ENCODE results near the gene CTRB1. TPM values are rescaled to one million over a fixed set of nuclear protein-coding genes. Genes with fewer than 3 reads are reported as not detected.
A peak's percentile ranks its signal among the peaks of the same experiment; 100 is the strongest.
"Not testable (repeated sequence)": the region's sequence is repeated elsewhere in the genome, so short reads cannot be mapped to it uniquely, and the experiment has no call there.

CTRB1 gene
- total RNA-seq, 2 donors from 2014 or later = 4.0 TPM; not detected in 1

DNA sequence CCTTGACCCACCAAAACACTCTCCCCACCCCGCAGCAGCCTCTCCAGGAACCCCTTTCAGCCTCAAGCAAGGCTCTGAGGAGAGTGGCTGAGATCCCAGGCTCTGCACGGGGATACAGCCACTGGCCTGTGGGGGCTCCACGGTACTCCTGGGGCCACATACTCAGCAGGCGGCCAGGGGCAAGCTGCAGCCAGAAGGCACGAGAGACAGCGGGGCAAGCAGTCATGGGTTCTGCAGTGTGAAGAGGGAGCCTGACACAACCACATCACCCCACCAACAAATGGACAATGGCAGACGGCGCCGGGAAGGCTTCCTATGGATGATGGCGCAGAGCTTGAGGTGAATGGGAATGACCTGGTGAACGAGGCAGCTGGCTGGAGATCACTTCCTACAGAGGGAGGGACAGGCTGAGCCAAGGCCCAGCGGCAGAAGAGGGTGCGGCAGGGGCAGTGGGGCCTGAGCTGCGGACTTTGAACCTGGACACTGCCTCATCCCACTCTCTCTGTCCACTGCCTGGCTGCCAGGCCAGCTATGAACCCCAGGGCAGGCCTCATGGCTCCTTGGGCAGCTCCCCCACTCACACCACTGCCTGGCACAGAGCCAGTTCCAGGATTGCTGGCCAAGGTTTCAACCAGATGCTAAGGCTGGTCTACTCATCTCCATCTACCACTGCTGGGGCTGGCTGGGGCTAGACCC lies 43.5 kb downstream of the CTRB1 start:
- intact Hi-C loops (cut with DNase I) = no loop called here
- no peak for DNase-seq (ENCODE audit: low spot score)

DNA sequence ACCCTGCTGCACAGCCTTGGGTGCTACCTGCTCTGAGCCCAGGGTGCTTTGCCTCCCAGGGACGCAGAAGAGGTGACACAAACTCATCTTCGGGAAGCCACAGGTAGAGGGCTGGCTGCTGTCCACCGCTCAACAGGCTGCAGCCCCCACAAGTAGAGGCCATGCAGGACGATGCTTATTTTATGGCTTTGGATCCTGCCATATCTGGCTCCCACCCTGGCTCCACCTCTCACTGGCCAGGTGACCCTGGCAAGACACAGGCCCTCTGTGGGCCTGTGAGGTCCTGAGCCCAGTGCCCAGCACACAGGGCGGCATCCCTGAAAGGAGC lies 44.0 kb downstream of the CTRB1 start:
- intact Hi-C loops (cut with DNase I) = no loop called here
- no peak for DNase-seq (ENCODE audit: low spot score)

DNA sequence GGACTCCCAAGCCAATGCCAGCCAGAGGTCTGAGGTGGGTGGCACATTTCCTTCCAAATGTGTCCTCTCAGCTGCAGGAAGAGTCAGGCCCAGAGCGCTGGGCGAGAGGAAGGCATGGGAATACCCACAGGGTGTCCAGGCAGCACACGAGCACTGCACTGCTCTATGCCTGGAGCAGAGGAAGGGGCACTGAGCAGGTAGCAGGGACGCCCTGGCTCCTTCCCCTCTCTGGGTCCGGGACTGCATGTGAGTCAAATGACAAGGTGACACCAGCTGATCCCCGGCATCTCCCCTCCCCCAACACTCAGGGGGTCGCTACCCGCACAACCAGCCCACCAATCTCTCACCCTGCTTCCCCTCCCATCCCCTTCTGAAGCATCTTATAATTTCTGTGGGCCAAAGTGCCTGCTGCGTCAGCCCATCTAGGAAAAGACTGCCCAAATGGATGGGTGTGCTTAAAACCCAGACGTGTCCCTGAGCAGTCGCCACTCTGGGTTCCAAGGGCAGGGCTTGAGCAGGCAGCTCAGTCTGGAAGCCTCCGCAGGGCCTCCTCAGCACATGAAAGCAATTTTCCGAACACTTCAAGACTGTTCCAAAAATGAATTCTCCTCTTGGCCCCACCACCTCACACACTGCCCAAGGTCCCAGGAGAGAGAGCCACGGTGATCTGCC lies 44.6 kb downstream of the CTRB1 start:
- DNase-seq (ENCODE audit: low spot score) = no peak
- intact Hi-C loops (cut with DNase I) = no loop called here

DNA sequence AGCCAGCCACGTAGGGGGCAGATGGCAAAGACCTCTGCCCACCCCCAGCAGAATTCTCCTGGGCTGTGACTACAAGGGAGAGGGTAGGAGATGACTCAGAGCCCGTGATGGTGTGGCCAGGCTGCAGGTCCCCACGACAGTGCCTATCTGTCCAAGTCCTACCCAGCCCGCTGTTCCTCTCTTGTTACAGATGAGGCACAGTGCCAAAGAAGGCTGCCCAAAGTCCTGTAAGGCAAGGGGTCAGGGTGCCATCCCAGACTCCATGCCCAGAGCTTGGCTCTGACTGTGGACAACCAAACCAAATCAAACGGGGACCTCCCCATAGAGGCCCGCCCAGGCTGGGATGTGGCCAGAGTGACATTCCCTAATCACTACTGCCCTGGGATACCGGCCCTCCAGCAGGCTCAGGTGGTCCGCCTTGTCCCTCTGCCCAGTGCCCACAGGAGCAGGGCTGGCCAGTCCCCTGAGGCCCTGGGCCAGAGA lies 45.2 kb downstream of the CTRB1 start:
- intact Hi-C loops (cut with DNase I) = no loop called here
- DNase-seq (ENCODE audit: low spot score) = no peak

DNA sequence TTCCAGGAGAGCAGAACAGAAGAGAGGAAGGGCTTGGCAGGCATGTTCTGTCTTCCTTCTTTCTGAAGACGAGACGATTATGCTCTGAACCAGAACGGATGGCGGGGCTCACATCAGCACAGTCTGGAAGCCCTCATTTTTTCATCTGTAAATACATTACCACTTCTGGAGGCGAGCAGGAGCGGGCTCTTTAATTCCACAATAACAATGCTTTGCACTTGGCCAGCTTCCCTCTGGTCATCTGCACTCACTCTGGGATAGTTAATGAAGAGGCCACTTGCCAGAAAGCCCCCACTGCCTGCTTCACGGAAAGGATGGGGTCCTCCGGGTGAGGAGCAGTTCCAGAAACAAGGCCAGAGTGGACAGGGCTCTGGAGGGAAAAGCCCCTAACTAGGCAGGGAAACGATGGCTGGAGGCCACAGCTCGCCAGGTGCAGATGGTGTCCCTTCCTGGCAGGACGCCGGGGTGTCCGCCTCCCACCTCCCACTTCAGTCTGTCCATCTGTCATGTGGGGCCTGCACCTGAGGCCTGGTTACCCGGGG lies 45.7 kb downstream of the CTRB1 start:
- DNase-seq (ENCODE audit: low spot score) = no peak
- intact Hi-C loops (cut with DNase I) = no loop called here

DNA sequence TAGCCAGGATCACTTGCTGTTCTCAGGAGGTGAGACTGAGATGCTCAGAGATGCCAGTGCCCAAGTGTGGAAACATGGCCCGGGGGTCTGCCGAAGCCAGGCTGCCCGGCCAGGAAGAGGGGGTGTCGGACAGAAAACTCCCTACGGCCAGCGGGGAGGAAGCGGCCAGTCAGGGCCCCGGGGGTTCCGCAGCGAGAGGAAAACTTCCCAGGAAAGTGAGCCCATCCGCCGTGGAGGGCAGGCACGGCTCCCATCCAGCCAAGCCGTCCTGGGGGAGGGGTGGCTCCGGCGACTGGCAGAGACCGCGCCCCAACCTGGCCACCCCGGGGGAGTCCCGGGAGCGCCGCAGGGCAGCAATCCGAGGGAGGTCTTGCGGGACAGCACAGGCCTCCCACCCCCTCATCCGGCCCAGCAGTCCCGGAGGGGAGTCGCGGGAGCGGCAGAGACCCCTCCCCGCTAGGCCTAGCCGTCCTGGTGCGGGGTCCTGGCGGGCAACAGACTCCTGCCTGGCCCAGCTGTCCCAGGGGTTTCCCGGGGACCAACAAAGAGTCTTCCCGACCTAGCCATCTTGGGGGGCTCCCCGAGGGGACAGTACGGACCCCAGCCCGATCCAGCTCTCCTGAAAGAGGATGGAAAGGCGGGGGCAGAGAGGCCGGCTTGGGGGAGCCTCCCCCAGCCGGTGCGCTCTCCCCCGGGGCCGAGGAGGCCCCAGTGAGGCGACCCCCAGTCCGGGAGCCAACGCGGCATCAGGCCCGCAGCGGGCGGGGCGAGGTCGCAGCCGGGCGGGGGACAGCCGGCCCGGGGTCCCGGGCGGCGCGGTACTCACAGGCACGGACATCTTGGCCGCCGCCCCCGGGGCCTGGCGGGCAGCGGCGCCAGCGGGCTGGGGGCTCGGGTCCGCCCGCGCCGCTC lies 46.5 kb downstream of the CTRB1 start:
- DNase-seq (ENCODE audit: low spot score) = no peak
- intact Hi-C loops (cut with DNase I) = no loop called here

DNA sequence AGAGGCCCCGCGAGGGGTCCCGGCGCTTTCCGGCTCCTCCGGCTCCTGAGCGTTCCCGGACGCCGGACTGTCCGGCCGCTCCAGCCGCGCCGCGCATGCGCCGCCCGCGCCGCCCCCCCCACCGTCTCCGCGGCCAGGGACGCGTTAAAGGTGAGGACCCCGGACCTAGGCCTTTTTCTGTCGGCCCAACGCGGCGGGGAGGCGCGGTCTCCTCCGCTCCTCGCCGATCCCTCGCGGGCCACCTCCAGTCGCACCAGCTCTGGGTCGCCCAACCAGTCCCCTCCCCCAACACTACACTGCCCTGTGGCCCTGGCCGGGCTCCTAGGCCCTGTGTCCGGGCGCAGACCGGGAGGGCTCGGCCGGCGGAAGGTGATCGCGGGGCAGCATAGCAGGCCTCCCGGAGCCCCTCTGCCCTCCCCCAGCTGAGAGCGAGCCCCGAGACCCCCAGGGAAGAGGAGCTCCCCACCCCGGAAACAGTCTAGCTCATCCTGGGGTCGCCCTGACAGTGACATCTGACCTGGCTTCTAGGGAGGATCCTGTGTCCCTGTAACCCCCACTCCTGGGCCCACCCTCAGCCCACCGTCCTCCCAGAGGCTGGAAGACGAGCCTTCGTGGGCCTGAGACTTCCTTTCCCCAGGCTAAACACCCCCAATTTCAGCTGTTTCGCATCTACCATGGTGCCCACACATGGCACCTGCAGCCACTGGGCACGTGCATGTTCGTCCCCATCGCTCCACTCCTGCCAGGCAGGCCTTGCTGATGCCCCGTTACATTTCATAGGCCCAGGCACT lies 47.3 kb downstream of the CTRB1 start:
- peak; percentile 92 for DNase-seq (ENCODE audit: low spot score)
- intact Hi-C loops (cut with DNase I) = no loop called here

DNA sequence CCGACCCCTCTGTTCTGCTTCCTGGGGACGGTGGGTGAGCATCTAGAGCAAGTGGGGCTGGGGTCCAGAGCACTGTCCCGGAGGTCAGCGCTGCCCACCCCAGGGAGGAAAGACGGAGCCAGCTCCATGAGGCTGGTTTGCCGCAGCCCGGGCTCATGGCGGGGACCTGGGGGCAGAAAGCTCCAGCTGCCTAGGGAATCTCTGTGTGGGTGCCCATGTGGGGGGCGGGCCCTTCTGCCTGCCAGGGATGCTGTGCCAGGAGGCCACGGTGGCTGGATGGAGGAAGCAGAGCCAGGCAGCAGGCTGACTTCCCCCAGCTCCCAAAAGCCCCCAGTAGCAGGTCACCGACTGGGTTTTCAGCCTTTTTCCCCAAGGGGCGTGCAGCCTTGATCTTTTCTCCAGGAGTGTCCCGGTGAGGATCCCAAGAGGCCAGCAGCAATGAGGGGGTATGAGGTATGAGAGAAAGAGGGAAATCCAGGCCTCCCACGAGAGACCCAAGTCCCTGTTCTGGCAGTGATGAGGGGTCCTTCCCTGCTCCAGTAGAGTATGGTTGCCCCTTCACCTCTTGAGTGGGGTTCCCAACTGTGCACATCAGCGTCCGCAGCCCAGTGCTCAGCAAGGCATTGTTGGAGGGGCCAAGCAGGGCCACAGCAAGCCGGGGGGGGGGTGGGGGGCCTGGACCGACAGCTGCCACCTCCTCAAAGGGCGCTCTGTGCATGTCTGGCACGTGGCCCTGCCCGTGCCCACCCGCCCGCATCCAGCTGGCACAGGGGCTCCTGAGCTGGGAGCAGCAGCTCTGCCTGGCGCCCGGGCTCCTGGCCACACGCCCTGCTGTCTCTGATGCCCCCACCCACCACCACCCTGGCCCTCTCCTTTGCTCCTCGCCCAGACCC lies 48.2 kb downstream of the CTRB1 start:
- DNase-seq (ENCODE audit: low spot score) = no peak
- intact Hi-C loops (cut with DNase I) = no loop called here

DNA sequence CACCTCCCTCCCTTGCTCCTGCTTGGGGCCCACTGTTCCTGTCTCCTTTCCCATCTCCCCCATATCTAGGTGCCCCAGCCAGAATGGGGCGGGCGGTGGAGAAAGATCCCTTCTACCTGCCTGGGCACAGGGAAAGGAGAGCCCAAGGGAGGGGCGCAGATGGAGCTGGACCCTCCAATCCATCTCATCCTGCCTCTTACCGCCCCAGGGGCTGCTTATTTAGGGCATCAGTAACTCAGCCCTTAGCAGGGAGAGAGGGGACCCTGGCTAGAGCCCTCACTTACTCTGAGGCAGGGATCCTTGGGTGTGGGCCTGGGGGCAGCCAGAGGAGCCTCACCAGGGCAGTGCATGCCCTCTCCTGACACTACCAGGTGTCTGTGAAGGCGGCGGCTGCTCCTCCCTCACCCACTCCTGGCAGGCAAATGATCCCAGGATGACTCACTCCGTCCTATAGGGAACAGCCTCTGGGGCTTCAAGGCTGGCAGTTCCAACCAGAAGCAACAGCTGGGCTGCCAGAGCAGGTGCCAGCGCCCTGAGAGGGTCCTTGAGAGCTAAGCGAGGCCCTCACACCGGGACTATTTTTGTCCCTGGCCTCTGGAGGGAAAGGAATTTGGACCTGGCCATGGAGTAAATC lies 49.0 kb downstream of the CTRB1 start:
- intact Hi-C loops (cut with DNase I) = no loop called here
- DNase-seq (ENCODE audit: low spot score) = no peak

DNA sequence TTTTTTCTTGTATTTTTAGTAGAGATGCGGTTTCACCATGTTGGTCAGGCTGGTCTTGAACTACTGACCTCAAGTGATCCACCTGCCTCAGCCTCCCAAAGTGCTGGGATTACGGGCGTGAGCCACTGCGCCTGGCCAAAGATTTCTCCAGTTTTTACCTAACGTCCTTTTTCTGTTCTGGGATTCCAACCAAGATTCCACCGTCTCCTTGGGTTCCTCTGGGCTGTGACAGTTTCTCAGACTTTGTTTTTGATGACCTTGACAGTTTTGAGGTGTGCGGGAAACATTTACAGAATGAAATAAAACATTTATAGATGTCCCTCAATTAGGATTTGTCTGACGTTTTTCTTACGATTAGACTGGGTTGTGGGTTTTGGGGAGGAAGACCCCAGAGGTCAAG lies 50.6 kb downstream of the CTRB1 start:
- DNase-seq (ENCODE audit: low spot score); intact Hi-C loops (cut with DNase I): not testable (repeated sequence)

DNA sequence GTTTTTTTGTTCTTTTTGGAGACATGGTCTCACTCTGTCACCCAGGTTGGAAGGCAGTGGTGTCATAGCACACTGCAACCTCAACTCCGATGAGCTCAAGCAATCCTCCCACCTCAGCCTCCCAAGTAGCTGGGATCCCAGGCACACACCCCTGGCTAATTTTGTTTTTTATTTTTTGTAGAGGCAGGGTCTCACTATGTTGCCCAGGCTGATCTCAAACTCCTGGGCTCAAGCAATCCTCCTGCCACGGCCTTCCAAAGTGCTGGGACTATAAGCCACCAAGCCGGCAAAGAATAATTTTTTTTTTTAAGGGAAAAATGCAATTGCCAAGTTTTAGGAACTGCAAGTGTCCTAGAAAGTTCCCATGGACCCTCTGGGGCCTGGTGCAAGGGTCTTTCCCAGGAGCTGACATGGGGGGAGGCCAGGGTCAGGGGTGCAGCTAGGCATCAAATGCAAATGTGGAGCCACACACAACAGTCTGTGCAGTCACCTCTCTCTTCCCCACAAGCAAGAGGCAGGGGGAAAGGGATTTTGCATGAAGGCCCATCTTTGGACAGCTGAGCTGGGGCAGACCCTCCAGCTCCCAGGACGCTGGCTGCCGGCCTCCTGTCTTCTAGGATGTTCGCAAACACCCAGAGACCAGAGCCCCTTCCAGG lies 52.8 kb downstream of the CTRB1 start:
- no peak for DNase-seq (ENCODE audit: low spot score)
- intact Hi-C loops (cut with DNase I) = no loop called here

DNA sequence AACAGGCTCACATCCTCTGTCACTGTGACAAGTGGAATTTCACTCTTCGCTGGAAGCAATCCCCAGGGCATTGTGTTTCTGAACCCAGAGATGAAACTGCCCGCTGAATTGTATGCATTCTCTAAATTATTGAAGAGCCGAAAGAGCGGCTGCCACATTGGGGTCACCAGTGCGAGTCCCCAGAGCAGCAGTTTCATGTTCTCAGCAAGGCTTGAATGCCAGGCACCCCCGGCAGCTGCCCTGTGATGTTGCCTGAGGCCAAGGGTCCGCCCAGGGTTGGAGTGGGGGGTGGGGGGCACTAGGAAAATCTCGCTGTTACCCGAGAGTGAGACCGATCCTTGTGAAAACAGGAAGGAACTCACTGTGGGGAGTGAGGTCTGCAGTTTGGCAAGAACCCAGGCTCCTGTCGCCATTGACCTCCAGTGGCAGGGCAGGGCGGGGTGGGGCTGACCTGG lies 53.3 kb downstream of the CTRB1 start:
- intact Hi-C loops (cut with DNase I) = no loop called here

DNA sequence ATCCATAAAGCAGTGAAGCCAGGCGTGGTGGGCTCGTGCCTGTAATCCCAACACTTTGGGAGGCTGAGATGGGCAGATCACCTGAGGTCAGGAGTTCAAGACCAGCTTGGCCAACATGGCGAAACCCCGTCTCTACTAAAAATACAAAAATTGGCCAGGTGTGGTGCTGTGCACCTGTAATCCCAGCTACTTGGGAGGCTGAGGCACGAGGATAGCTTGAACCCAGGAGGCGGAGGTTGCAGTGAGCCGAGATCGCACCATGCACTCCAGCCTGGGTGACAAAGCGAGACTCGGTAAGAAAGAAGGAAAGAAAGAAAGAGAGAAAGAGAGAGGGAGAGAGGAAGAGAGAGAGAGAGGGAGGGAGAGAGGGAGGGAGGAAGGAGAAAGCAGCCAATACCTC lies 53.8 kb downstream of the CTRB1 start:
- DNase-seq (ENCODE audit: low spot score); intact Hi-C loops (cut with DNase I): not testable (repeated sequence)

More for the DNA sequence above, 53.3 kb downstream of the CTRB1 start:
- DNase-seq (ENCODE audit: low spot score) = no peak

DNA sequence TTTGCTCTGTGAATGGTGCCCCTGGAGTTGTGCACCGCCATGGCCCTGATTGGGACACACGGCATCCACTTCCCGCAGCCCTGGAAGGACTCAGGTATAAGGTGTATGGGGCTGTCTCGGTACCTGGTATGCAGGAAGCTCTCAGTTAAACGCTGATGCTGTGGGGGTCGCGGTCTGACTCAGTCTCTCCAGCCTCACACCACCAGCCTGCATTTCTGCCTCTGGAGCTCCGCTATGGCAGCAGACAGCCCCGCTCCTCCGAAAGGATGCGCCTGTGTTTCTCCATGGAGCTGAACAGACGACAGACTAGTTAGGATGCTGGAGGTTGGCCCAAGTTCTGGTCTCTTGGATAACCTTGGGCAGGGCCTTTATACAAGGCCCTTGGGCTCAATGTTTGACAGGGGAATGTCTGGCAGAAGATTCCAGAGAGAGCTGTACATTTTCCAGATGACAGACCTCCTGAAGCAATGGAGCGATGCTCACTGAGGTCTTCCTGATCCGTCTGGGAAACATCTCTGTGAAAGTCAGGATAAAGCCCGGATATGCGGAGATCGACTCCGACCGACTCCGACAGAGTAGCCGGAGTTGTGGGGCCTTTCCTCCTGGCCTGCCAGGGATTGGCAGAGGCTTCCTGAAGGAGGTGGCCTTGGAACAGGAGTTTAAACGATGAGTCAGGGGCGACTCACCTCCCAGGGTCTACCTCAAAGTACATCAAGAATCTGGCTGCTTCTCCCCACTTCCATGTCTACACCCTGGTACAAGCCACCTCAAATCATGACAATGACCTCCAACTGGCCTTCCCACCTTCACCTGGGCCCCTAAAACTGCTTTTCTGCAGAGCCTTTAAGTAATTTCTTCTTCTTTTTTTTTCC lies 54.5 kb downstream of the CTRB1 start:
- intact Hi-C loops (cut with DNase I) = no loop called here
- no peak for DNase-seq (ENCODE audit: low spot score)

Measured in posterior vena cava (tissue), 2 donors.